HG02840 (cell line): ENCODE data around the gene TICRR.

ENCODE experiments used
- ATAC-seq: cut with Tn5 transposase; IDR thresholded peaks from one replicate; pipeline ENCODE4 v1.9.1; 2021; ENCODE audit warnings: mild to moderate bottlenecking, moderate library complexity, moderate number of reproducible peaks; ENCODE audit not compliant: unreplicated experiment, low FRiP score

TICRR gene

GRCh38 chr15:89649716-89650115 lies 74.4 kb downstream of the TICRR start:
- no peak for ATAC-seq

- ATAC-seq: no peak
Observed at GRCh38 chr15:89652131-89652530, 76.9 kb downstream of the TICRR start.

- ATAC-seq: no peak
Observed at GRCh38 chr15:89652666-89653065, 77.4 kb downstream of the TICRR start.

- no peak for ATAC-seq
Observed at GRCh38 chr15:89653578-89653977, 78.3 kb downstream of the TICRR start.

GRCh38 chr15:89654301-89654761 lies 79.1 kb downstream of the TICRR start:
- no peak for ATAC-seq

- ATAC-seq: no peak
Observed at GRCh38 chr15:89654847-89655805, 79.9 kb downstream of the TICRR start, which contains the start of gene KIF7. Gene KIF7 (minus strand): TSS chr15:89655467. CDS start chr15:89652930, 2,537 bp downstream.

- ATAC-seq: no peak
Observed at GRCh38 chr15:89656116-89656815, 81.0 kb downstream of the TICRR start.

- ATAC-seq: no peak
Observed at GRCh38 chr15:89657686-89658200, 82.5 kb downstream of the TICRR start.

- no peak for ATAC-seq
Observed at GRCh38 chr15:89659295-89659694, 84.0 kb downstream of the TICRR start.

GRCh38 chr15:89660556-89660955 lies 85.3 kb downstream of the TICRR start:
- ATAC-seq: no peak

- no peak for ATAC-seq
Observed at GRCh38 chr15:89662893-89663626, 87.8 kb downstream of the TICRR start.

- no peak for ATAC-seq
Observed at GRCh38 chr15:89664441-89665350, 89.4 kb downstream of the TICRR start.

GRCh38 chr15:89665449-89666181 lies 90.3 kb downstream of the TICRR start:
- no peak for ATAC-seq

- ATAC-seq: no peak
Observed at GRCh38 chr15:89666184-89666857, 91.1 kb downstream of the TICRR start.

GRCh38 chr15:89666858-89667705 lies 91.8 kb downstream of the TICRR start:
- ATAC-seq: no peak

GRCh38 chr15:89667706-89667960 lies 92.4 kb downstream of the TICRR start:
- no peak for ATAC-seq

- no peak for ATAC-seq
Observed at GRCh38 chr15:89668171-89668570, 92.9 kb downstream of the TICRR start.
